H9 (cell line): ENCODE data around the gene ZCCHC10. TPM values are rescaled to one million over a fixed set of nuclear protein-coding genes. Genes with fewer than 3 reads are reported as not detected.

Experiments used
- DNase-seq: peaks from one replicate; pipeline ENCODE4 v3.0.0-alpha.2; 2017
- H2AFZ ChIP-seq: one replicate; pipeline ENCODE4 v1.6.1; 2013; ENCODE audit warnings: mild to moderate bottlenecking, low read length, control low read depth, moderate library complexity
- H2AK5ac ChIP-seq: 2 replicates; pipeline ENCODE4 v1.6.1; 2013; ENCODE audit warnings: low read length, control low read depth, mixed read lengths; ENCODE audit not compliant: insufficient read length
- H2BK120ac ChIP-seq: one replicate; pipeline ENCODE4 v1.6.1; 2013; ENCODE audit warnings: low read depth, mild to moderate bottlenecking, low read length, control low read depth, inconsistent platforms; ENCODE audit not compliant: poor library complexity, severe bottlenecking
- H2BK12ac ChIP-seq: 2 replicates; pipeline ENCODE4 v1.6.1; 2013; ENCODE audit warnings: low read length, control low read depth, mixed read lengths, low read depth; ENCODE audit not compliant: insufficient read length
- H2BK15ac ChIP-seq: 2 replicates; pipeline ENCODE4 v1.6.1; 2013; ENCODE audit warnings: low read depth, low read length, control low read depth
- H2BK20ac ChIP-seq: one replicate; pipeline ENCODE4 v1.6.1; 2013; ENCODE audit warnings: low read depth, mild to moderate bottlenecking, low read length, control low read depth, inconsistent platforms; ENCODE audit not compliant: poor library complexity, severe bottlenecking
- H2BK5ac ChIP-seq: 2 replicates; pipeline ENCODE4 v1.6.1; 2013; ENCODE audit warnings: low read length, control low read depth, mixed read lengths; ENCODE audit not compliant: insufficient read length
- H3K14ac ChIP-seq: 2 replicates; pipeline ENCODE4 v1.6.1; 2013; ENCODE audit warnings: low read length, control low read depth; ENCODE audit not compliant: insufficient read depth
- H3K18ac ChIP-seq: 2 replicates; pipeline ENCODE4 v1.6.1; 2013; ENCODE audit warnings: low read depth, mild to moderate bottlenecking, mixed read lengths, low read length, control low read depth; ENCODE audit not compliant: insufficient read length
- H3K23ac ChIP-seq: 2 replicates; pipeline ENCODE4 v1.6.1; 2013; ENCODE audit warnings: low read length, control low read depth, mixed read lengths, low read depth; ENCODE audit not compliant: insufficient read length
- H3K23me2 ChIP-seq: 2 replicates; pipeline ENCODE4 v1.6.1; 2013; ENCODE audit warnings: low read depth, mild to moderate bottlenecking, mixed read lengths, low read length, control low read depth; ENCODE audit not compliant: insufficient read length, poor library complexity, severe bottlenecking
- H3K27ac ChIP-seq: 2 replicates; pipeline ENCODE4 v1.5.1; 2013; ENCODE audit warnings: low read length, control low read depth, mixed read lengths, low read depth; ENCODE audit not compliant: insufficient read length
- H3K27me3 ChIP-seq: 2 replicates; pipeline ENCODE4 v1.6.1; 2013; ENCODE audit warnings: low read length, control low read depth, inconsistent platforms; ENCODE audit not compliant: insufficient read depth
- H3K4ac ChIP-seq: 2 replicates; pipeline ENCODE4 v1.6.1; 2013; ENCODE audit warnings: low read depth, mild to moderate bottlenecking, control low read depth, inconsistent platforms, low read length, moderate library complexity
- H3K4me1 ChIP-seq: 2 replicates; pipeline ENCODE4 v1.6.1; 2013; ENCODE audit warnings: low read length, control low read depth, inconsistent platforms; ENCODE audit not compliant: insufficient read depth
- H3K4me2 ChIP-seq: 2 replicates; pipeline ENCODE4 v1.6.1; 2013; ENCODE audit warnings: low read length, control low read depth, mixed read lengths; ENCODE audit not compliant: insufficient read length, insufficient read depth
- H3K56ac ChIP-seq: 2 replicates; pipeline ENCODE4 v1.6.1; 2013; ENCODE audit warnings: low read depth, mild to moderate bottlenecking, mixed read lengths, low read length, control low read depth; ENCODE audit not compliant: insufficient read length
- H3K79me1 ChIP-seq: 2 replicates; pipeline ENCODE4 v1.6.1; 2013; ENCODE audit warnings: low read depth, mild to moderate bottlenecking, moderate library complexity, low read length, control low read depth, inconsistent platforms; ENCODE audit not compliant: insufficient read depth, poor library complexity, severe bottlenecking
- H3K79me2 ChIP-seq: 2 replicates; pipeline ENCODE4 v1.6.1; 2013; ENCODE audit warnings: low read length, control low read depth, inconsistent platforms; ENCODE audit not compliant: insufficient read depth
- H3K9ac ChIP-seq: 2 replicates; pipeline ENCODE4 v1.6.1; 2013; ENCODE audit warnings: low read length, control low read depth, mixed read lengths; ENCODE audit not compliant: insufficient read length; ENCODE audit errors: extremely low read depth
- H3K9me3 ChIP-seq: one replicate; pipeline ENCODE4 v1.6.1; 2013; ENCODE audit warnings: low read depth, low read length, inconsistent platforms; ENCODE audit not compliant: control insufficient read depth
- H3T11ph ChIP-seq: one replicate; pipeline ENCODE4 v1.6.1; 2013; ENCODE audit warnings: mild to moderate bottlenecking, low read length, control low read depth, inconsistent platforms
- H4K20me1 ChIP-seq: one replicate; pipeline ENCODE4 v1.6.1; 2013; ENCODE audit not compliant: control insufficient read depth, insufficient read length, insufficient read depth
- H4K5ac ChIP-seq: 2 replicates; pipeline ENCODE4 v1.6.1; 2013; ENCODE audit warnings: low read depth, mild to moderate bottlenecking, mixed read lengths, low read length, control low read depth; ENCODE audit not compliant: insufficient read length
- H4K8ac ChIP-seq: replicated peaks from 2 replicates; pipeline ENCODE4 v1.6.1; 2013; ENCODE audit warnings: low read length, control low read depth, mixed read lengths, low read depth; ENCODE audit not compliant: insufficient read length
- H4K91ac ChIP-seq: 2 replicates; pipeline ENCODE4 v1.6.1; 2013; ENCODE audit warnings: low read depth, mild to moderate bottlenecking, moderate library complexity, mixed read lengths, low read length, control low read depth; ENCODE audit not compliant: insufficient read length
- H3K27ac Mint-ChIP-seq, 3 experiments: 2 replicates in 2 of 3; 3 replicates in 1 of 3; pipeline ENCODE4 v1.8.0; 2020 to 2021; ENCODE audit warnings: mixed read lengths in 3 of 3, mild to moderate bottlenecking in 1 of 3, moderate library complexity in 1 of 3
- H3K27me3 Mint-ChIP-seq: 2 replicates; pipeline ENCODE4 v1.8.0; 2021; ENCODE audit warnings: low read depth, mild to moderate bottlenecking, moderate library complexity, mixed read lengths
- H3K36me3 Mint-ChIP-seq, 3 experiments: 2 replicates in 2 of 3; 3 replicates in 1 of 3; pipeline ENCODE4 v1.8.0; 2020 to 2021; ENCODE audit warnings: low read depth in 3 of 3, mixed read lengths in 3 of 3; ENCODE audit not compliant: insufficient read depth in 1 of 3
- H3K4me1 Mint-ChIP-seq, 2 experiments: 2 replicates each; pipeline ENCODE4 v1.8.0; 2020; ENCODE audit warnings: mixed read lengths in 2 of 2
- H3K4me3 Mint-ChIP-seq, 2 experiments: 2 replicates in 1 of 2; 3 replicates in 1 of 2; pipeline ENCODE4 v1.8.0; 2020 to 2021; ENCODE audit warnings: mild to moderate bottlenecking in 2 of 2, mixed read lengths in 2 of 2, moderate library complexity in 1 of 2
- H3K9me3 Mint-ChIP-seq, 2 experiments: 2 replicates in 1 of 2; 3 replicates in 1 of 2; pipeline ENCODE4 v1.8.0; 2020; ENCODE audit warnings: mild to moderate bottlenecking in 2 of 2, mixed read lengths in 2 of 2, moderate library complexity in 1 of 2
- WGBS: extraction: QIAGEN DNeasy Blood & Tissue Kit; methylation state at CpG from one replicate; pipeline ENCODE4 v1.1.7; 2013; ENCODE audit warnings: missing lambda C conversion rate, low lambda C conversion rate, mixed read lengths; ENCODE audit not compliant: insufficient read length; ENCODE audit errors: extremely low coverage; 5-methylcytosine and 5-hydroxymethylcytosine counted together
- total RNA-seq: library from RNA; stranded (reverse); gene quantifications from 2 replicates; pipeline ENCODE4 v1.2.1, GENCODE V29; 2021
- TF ChIP-seq, protein P1 (sequence below): fragments of 200-600 bp; sonication (generic); conservative IDR thresholded peaks from 3 replicates; pipeline ENCODE4 v1.8.0; 2021; ENCODE audit warnings: antibody characterized with exemption, mild to moderate bottlenecking

ZCCHC10 gene
- total RNA-seq, 1 experiment from 2014 or later: 34.0 TPM

DNA sequence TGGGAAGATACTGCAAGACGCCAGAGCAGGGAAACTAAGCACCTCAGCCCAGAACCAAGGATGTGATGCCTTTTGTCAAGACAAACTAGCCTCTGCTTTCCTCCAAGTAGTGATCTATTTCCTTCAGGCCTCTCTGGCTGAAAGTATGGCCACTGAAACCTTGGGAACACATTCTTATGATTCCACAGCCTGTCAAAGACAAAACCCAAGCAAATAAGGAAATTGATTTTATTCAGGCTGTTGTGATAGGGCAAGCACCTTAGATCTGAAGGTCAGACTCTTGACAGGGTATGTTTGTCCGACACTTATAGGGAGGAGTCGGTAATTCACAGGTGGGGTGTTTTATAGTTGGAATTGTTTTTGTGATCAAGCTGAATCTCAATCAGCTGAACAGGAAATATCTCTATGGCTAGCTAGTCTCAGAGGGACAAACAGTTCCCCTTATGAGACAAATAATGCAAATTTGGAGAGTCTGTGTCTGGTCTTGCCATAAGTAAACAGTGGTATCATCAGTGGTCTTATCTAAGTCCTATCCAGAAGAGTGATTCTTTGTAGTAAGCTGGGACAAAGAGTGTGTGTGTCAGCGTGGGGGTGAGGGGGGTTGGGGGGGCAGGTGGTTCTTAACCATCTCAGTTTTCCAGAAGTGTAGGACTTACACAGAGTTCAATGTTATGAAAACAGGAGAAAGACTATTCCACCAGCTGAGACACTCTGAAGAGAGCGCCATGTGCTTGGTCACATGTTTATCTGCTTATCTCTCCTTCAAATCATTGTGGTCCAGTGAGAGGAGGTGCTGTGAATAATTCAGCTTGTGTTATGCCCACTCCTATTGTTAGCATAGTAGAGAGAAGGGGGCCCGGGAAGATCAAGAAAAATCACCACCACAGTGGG, 6.7 kb upstream of the ZCCHC10 start:
- Histone ChIP-seq H2AK5ac (no peak overlapping the region), H3K23ac (no peak overlapping the region), H4K91ac (no peak overlapping the region), H3K9ac (no peak overlapping the region), H3K56ac (no peak overlapping the region), H3K9me3 (no peaks in the 10 kb centered on the region), H3K23me2 (no peaks in the 10 kb centered on the region), H3K4ac (no peak overlapping the region), H3K27me3 (no peaks in the 10 kb centered on the region), H3K4me1 (no peaks in the 10 kb centered on the region), H4K20me1 (no peaks in the 10 kb centered on the region), H3K79me2 (no peaks in the 10 kb centered on the region), H4K5ac (no peak overlapping the region), H2BK20ac (no peak overlapping the region), H2BK15ac (no peak overlapping the region), H3K27ac (peak overlapping the region; percentile 23), H2BK5ac (no peak overlapping the region), H2BK120ac (no peak overlapping the region), H3K4me2 (no peak overlapping the region), H3K14ac (no peak overlapping the region), H2BK12ac (no peak overlapping the region), H2AFZ (no peak overlapping the region), H3K18ac (no peak overlapping the region), H3T11ph (no peak overlapping the region), H4K8ac (no peak overlapping the region), H3K79me1 (no peaks in the 10 kb centered on the region)
- DNase-seq: no peak
- no peaks in the 10 kb centered on the region; the same call in 1 of the 2 replicates for H3K27me3 Mint-ChIP-seq
- H3K36me3 Mint-ChIP-seq: no peaks in the 10 kb centered on the region
- H3K9me3 Mint-ChIP-seq: no peaks in the 10 kb centered on the region
- peaks cover 7 to 8% of the 10 kb centered on the region in 2 experiments; a peak in 3 of 4 replicates for H3K4me1 Mint-ChIP-seq
- H3K27ac Mint-ChIP-seq: no peak overlapping the region
- no CpG with 5 or more reads among the region's 6 CpGs for whole genome bisulfite sequencing
- H3K4me3 Mint-ChIP-seq: no peak overlapping the region
- TF ChIP-seq, protein P1, sequence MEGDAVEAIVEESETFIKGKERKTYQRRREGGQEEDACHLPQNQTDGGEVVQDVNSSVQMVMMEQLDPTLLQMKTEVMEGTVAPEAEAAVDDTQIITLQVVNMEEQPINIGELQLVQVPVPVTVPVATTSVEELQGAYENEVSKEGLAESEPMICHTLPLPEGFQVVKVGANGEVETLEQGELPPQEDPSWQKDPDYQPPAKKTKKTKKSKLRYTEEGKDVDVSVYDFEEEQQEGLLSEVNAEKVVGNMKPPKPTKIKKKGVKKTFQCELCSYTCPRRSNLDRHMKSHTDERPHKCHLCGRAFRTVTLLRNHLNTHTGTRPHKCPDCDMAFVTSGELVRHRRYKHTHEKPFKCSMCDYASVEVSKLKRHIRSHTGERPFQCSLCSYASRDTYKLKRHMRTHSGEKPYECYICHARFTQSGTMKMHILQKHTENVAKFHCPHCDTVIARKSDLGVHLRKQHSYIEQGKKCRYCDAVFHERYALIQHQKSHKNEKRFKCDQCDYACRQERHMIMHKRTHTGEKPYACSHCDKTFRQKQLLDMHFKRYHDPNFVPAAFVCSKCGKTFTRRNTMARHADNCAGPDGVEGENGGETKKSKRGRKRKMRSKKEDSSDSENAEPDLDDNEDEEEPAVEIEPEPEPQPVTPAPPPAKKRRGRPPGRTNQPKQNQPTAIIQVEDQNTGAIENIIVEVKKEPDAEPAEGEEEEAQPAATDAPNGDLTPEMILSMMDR: no peak
